ENCODE measurements around the gene SLC25A14.

- TF ChIP-seq POLR2AphosphoS5 (IDR thresholded peaks at IDR 0.05; ENCODE audit: low read depth, low read length): no peak
- no peak for TF ChIP-seq POLR2A (IDR thresholded peaks at IDR 0.05; ENCODE audit: low read depth, low read length)
Measured at GRCh38 chrX:130385520-130385919, 45.8 kb downstream of the SLC25A14 start, which contains the start of gene GPR119.
